Measurements from ENCODE around the gene WDFY3.
"Not testable (repeated sequence)": the region's sequence is repeated elsewhere in the genome, so short reads cannot be mapped to it uniquely, and the experiment has no call there.

The WDFY3 gene

GRCh38 chr4:84699001-84699671 lies 267.4 kb downstream of the WDFY3 start:
- DNase-seq = no peak

DNA sequence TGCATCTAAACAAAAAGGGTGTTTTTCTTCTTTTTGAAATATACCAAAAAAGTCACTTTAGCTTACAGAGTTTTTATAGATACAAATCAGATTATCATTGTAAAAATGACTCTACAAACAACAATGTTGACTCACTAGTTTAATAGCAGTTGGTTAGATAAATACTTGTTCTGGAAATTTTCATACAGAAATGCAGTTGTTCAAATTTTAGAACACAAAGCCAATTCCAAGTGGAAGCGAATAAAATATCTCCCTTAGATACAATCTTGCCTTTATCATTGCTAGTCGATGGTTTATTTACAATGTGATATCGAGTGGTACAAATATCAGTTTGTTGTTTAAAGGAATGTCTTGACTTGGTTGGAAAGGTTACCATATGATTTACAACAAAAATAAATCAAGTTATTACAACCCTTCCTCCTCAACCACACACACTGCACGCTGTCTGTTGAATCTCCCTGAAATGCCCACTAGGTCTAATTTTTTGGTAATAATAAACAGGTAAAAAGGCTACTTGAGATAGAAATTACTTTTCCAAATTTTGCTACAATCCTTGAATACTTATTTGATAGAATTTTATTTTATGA lies 268.8 kb downstream of the WDFY3 start:
- DNase-seq = no peak

DNA sequence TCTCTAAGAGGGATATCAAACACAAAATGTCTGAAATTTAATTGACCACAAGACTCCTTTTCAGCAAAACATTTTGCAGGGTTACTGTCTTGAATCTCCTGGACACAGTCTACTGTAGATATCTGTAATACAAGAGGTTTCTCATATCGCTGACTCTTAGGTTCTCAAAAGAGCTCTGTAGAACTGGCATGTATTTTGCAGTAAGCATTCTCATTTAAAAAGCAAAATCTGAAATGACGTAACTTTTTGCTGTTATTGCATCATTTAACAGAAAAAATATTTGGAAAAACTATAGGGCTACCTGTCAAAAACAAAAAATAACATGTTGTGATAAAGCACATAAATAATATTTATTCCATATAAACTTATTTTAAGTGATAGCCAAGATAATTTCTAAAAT lies 269.3 kb downstream of the WDFY3 start:
- no peak for DNase-seq

- DNase-seq = no peak
Measured at GRCh38 chr4:84691800-84692199, 274.7 kb downstream of the WDFY3 start.

GRCh38 chr4:84691170-84691691 lies 275.3 kb downstream of the WDFY3 start:
- no peak for DNase-seq

DNA sequence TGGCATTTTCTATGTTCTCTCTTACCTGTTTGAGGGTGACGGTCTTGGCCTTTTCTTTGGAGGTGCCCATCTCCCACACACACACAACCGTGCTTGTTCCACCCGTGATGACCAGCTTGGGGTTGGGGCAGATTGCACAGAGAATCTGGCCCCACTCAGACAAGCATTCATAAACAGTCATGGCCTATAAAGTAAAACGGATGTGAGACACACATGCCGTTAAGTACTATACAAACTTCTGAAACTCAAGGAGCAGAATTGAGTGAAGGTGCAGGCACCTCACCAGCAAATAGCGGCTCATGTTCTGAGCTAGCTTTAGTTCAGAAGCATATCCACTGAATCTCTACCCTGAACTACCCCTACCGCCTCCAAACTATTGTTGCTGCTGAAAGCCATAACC lies 276.0 kb downstream of the WDFY3 start:
- DNase-seq = no peak

DNA sequence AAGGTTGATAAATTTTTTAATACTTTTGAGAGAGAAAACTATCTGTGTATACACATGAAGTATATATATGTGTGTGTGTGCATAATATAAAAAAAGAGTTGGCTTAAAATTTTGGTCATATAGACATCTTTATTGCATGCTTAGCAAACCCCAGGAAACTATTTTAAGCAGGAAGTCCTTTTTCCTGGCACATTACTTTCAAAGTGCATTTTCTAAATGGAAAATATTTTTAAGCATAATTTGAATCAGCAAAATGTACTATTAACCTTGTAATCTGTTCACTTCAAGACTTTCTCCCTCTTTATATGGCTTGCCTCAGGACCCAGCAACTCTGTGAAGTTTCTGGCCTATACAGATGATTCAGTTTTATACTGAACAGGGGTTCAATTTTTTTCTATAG lies 277.3 kb downstream of the WDFY3 start:
- no peak for DNase-seq

DNA sequence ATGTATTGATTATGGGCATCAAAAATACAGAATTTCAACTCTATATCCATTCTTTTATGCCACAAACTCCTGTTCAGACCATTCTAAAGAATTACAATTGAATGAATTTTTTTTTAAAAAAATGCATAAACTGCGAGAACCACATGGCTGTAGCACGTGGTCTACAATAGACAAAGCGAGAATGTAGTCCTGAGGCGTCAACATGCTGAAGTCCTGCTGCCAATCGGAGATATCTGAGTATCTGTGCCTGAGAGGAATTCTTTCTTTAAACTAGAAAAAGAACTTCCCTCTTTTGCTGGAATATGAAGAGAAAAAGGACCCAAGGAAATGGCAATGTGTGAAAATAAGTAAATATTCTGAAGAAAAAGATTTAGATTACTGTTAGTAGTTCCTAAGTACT lies 277.9 kb downstream of the WDFY3 start:
- no peak for DNase-seq

- DNase-seq = no peak
Measured at GRCh38 chr4:84685105-84685504, 281.4 kb downstream of the WDFY3 start.

- no peak for DNase-seq
Measured at GRCh38 chr4:84684361-84684760, 282.1 kb downstream of the WDFY3 start.

DNA sequence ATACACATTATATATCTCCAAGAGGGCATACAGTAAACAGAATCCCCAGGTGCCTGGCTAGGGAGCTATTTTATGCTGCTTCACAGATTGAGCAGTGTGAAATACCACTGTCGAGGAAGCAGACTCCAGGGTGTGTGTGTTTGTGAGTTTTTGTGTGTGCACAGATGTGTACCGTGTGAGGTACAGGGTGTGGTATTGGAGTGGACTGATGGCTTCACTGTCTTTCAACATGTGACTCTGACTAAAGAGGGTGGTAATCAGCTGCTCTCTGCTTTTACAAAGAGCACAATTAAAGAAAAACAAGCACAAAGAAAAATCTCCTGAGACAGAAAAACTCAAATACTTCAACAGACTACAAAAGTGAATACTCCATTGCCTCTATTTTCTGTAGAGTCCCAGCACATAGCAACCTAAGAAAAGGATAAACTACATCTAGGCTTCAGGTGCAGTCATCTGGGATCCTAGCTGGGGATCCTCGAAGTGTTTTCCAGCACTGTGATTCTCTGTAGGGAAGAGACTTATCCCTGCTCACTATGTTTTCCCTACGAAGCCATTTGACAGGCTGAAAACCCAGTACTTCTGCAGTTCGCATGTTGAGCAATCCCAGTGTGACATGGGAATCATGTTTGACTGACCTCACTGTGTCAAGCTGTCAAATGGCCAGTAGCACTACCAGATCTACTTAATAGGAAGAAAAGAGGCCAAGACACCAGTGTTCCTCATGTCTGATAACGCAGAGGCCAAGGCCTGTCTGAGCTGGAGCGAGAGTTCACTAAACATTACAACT lies 283.2 kb downstream of the WDFY3 start:
- no peak for DNase-seq

- DNase-seq = not testable (repeated sequence)
Measured at GRCh38 chr4:84682661-84683060, 283.8 kb downstream of the WDFY3 start.

DNA sequence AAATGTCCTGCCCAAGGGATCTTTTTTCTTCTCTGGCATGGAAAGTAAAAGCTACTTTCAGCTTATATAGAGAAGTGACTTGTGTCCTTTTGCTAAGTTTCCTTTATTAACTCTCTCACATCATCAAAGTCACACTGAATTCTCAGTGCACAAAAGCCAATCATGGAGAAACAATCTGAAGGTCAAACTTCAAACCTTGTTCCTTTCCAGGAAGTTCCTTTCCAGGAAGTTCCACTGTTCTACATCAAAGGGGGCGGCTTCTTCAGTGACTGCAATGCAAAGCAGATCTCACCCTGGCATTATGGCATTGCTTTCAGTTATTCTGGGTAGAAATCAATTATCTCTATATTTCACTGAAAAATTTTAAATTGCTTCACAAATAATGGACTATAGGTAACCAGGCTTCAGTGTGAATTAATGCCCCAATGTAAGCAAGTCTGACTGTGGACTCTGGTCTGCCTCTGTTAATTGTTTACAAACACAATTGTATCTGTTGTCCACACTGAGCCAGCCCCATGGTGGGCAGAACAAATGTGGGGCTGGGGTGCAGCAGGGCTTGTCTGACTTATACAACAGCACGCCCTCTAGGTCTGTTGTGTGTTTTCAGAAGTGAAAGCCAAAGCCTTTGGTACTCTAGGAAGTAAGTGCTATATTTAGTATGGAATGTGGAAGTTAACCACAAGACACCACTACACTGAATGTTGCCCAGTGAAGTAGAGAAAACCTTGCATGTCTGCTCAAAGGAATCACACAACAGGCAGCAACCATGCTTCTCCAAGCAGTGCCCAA lies 284.8 kb downstream of the WDFY3 start:
- DNase-seq = no peak

GRCh38 chr4:84680956-84681355 lies 285.5 kb downstream of the WDFY3 start:
- DNase-seq = no peak

DNA sequence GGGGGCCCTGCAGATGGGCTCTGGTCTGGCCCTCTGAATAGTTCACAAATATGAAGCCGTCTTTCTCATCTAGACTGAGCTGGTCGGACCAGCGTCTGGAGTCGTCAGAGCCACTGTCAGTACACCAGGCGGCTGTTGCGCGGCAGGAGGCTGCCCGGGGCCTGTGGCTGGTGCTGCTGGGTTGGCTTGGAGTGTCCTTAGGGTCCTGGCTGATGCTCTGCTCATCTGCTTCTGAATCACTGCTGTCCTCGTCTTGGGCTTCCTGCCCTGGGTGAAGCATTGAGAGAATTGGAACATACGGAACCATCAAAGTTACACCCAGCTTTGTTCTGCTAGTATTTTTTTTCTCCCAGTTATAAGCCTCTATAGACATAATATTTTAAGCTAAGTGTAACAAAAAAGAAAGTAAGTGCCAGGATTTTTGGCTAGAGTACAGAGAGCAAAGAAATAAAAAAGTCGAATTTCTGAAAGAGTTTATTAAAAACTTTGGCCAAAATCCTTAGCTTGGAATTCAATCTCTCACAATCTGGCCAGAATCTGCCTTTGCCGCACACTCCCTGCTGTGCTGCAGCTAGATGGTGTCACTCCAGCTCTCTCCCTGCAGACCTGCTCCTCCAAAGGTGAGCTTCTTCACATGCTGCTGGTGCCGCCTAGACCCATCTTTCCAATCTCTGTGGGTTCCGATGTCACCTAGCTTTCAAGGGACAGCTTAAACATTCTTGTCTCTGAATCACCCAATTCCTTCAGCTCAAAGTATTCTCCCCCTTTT lies 287.3 kb downstream of the WDFY3 start:
- DNase-seq = no peak

GRCh38 chr4:84677995-84678394 lies 288.5 kb downstream of the WDFY3 start:
- no peak for DNase-seq

- no peak for DNase-seq
Measured at GRCh38 chr4:84677093-84677492, 289.4 kb downstream of the WDFY3 start.

- no peak for DNase-seq
Measured at GRCh38 chr4:84673475-84674240, 292.8 kb downstream of the WDFY3 start.

DNA sequence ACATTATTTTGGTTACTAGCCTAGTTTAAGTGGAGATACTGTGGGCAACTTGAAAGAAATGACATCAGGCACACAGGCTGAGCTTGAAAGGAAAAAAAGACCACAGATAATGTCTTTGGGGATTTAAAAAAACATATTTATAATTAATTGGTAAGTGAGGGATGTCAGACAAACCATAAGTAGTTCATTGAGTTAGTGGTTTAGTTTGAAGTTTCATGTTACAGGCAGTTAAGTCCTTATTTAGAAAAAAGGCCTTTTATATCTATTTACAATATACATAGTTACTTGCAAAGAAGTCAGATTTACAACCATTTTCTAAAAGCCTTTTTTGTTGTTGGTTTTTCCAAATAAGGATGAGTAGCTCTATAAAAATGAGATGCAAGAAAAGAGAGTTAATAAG lies 294.3 kb downstream of the WDFY3 start:
- DNase-seq = no peak

GRCh38 chr4:84669201-84669600 lies 297.3 kb downstream of the WDFY3 start:
- no peak for DNase-seq

DNA sequence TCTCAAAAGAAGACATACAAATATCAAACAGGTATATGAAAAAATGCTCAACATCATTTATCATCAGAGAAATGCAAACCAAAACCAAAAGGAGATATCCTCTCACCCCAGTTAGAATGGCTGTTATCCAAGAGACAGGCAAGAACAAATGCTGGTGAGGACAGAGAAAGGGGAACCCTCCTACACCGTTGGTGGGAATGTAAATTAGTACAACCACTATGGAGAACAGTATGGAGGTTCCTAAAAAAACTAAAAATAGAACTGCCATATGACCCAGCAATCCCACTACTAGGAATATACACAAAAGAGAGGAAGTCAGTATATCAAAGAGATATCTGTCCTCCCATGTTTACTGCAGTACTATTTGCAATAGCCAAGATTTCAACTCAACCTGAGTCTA lies 300.1 kb downstream of the WDFY3 start:
- DNase-seq = no peak

- DNase-seq = not testable (repeated sequence)
Measured at GRCh38 chr4:84664767-84665166, 301.7 kb downstream of the WDFY3 start.

Data from NCI-H1417 treated with DMSO at 0.1 percent for 48 hours (cell line).